Renal pelvis (tissue), 12 donors: ENCODE data around the gene FAM72A. TPM values are rescaled to one million over a fixed set of nuclear protein-coding genes. Genes with fewer than 3 reads are reported as not detected.
"Not testable (repeated sequence)": the region's sequence is repeated elsewhere in the genome, so short reads cannot be mapped to it uniquely, and the experiment has no call there.

Experiments
- DNase-seq: peaks from one replicate; pipeline ENCODE4 v3.0.0-alpha.2; 2013
- long read RNA-seq, 16 experiments: transcript quantifications; one replicate each; lab custom pipeline, GENCODE V29; 2026
- polyA plus RNA-seq, 3 donors: library from polyadenylated mRNA; unstranded; fragments of 120-200 nt; gene quantifications; one replicate each; pipeline ENCODE4 v1.2.1, GENCODE V29; 2013; ENCODE audit not compliant: insufficient read length in 3 of 3

FAM72A gene
- 1 to 10 TPM; 4.8 to 6.6 (median 6.1) TPM for polyA plus RNA-seq
- long read RNA-seq, donor 1 = 0 reads
- long read RNA-seq, donor 2, partial matches to known transcripts = 0 of 4 reads
- long read RNA-seq, donor 2, other reads (novel, unspliced or antisense) = 0 of 4 reads
- long read RNA-seq, donor 3, partial matches to known transcripts = 0 of 1 reads
- long read RNA-seq, donor 3, other reads (novel, unspliced or antisense) = 0 of 1 reads
- long read RNA-seq, donor 4, partial matches to known transcripts = 0 of 1 reads
- long read RNA-seq, donor 4, other reads (novel, unspliced or antisense) = 0 of 1 reads
- long read RNA-seq, donor 5 = 0 reads
- long read RNA-seq, donor 6 = 0 reads
- long read RNA-seq, donor 7, partial matches to known transcripts = 0 of 5 reads
- long read RNA-seq, donor 7, other reads (novel, unspliced or antisense) = 0 of 5 reads
- long read RNA-seq, donor 8, partial matches to known transcripts = 0 of 1 reads
- long read RNA-seq, donor 8, other reads (novel, unspliced or antisense) = 0 of 1 reads
- long read RNA-seq, donor 9, partial matches to known transcripts = 0 of 1 reads
- long read RNA-seq, donor 9, other reads (novel, unspliced or antisense) = 0 of 1 reads
- long read RNA-seq, donor 10, partial matches to known transcripts = 16 of 17 reads
- long read RNA-seq, donor 10, other reads (novel, unspliced or antisense) = 0 of 17 reads
- long read RNA-seq, donor 11, partial matches to known transcripts = 0 of 1 reads
- long read RNA-seq, donor 11, other reads (novel, unspliced or antisense) = 0 of 1 reads
- long read RNA-seq, donor 12, partial matches to known transcripts = 0 of 2 reads
- long read RNA-seq, donor 12, other reads (novel, unspliced or antisense) = 0 of 2 reads
- long read RNA-seq, donor 13 = 0 reads
- long read RNA-seq, donor 14 = 0 reads
- long read RNA-seq, donor 15, partial matches to known transcripts = 0 of 5 reads
- long read RNA-seq, donor 15, other reads (novel, unspliced or antisense) = 0 of 5 reads
- long read RNA-seq, donor 16, partial matches to known transcripts = 0 of 1 reads
- long read RNA-seq, donor 16, other reads (novel, unspliced or antisense) = 0 of 1 reads

DNA sequence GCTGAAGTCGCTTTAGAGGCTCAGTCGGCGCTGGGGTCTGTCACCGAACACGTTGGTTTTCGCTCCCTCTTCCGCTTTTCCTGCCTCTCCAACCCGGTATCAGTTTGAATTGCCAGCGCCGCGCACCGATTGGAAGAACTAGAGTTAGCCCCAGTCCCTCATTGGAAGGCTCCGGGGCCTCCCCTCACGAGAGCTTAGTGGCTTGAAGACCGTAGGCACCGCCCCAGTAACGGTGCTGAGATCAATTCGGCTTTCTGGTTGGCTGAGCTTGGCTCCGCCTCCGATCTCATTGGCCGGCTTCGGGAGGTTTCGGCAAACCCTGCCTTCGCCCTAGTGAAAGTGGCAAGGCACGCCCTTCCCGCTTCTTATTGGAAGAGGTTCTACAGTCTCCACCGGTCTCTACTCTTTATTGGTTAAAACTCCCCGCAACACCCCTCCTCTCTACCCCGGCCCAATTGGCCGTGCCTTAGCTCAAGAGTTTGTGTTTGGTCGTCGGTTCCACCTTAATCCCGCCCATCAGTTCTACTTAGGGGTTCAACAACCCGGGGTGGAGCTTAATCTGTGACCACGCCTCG, at the start of gene FAM72A:
Gene FAM72A, minus strand, starts transcription at position 51 of the 575 bp plus-strand sequence. CDS start 814 bp downstream, outside the sequence.
- DNase-seq = peak; percentile 99

DNA sequence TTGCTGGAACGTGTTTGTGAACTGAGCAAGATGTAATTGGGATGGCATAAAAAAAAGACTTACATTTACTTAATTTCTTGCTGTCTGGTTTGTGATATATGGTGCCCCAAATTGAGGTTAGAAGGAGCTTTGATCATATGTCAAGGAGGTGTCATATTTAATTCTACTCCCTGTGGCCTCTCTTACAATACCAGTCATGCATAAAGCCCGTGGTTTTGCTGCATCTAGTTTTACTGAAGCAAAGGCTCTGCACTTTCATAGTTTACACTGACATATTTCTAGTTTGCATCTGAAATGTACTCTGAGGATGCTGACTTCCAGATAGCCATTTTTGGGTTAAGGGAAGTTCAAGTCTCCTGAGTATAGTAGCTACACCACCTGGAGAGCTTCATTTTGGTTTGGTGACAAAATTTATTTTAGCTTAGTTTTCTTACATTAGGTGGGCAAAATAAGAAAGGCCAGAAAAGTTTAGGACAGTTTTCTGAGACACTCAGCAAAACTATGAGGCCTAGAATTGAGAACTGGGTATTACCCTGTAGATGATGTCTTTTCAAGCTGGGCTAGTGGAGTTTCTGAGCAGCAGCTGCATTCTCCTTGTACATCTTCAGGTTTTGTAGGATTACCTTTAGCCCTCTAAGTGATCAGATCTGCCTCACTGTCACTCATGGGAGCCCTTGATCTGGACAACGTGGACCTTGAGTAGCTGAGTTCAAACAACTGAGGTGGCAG, 48.5 kb upstream of the FAM72A start:
- DNase-seq = not testable (repeated sequence)

DNA sequence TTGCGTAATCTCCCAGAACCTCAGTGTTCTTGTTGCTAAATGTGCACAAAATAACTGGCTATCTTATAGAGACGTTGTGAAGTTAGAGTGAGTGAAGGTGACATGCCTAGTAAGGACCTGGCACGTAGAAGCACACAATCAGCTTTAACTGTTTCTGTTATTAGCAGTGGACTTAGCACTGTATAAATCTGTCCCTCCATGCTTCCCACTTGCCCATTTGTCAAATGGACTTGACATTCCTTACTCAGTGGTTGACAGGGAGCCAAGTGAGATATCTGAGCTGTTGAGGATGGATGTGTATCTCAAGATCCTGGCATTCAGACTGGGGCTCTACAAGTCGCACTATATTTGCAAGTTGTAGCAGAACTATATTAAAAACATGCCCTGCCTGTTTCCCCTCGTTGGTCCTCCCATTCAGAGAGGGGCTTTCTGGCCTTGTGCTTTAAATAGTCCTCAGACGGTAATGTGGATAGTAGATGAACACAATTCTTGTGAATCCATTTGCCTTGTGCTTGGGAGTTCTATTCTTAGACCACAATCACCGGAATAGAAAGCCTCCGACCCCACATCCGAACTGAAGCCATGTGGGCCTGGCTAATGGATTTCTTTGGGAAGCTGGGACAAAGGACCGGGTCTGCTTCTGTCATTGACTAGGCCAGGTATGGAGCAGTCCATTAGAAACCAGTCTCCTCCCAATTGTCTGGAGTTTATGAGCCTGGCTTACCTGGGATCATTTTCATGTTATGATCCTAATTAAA, 43.7 kb upstream of the FAM72A start:
- not testable (repeated sequence) for DNase-seq

DNA sequence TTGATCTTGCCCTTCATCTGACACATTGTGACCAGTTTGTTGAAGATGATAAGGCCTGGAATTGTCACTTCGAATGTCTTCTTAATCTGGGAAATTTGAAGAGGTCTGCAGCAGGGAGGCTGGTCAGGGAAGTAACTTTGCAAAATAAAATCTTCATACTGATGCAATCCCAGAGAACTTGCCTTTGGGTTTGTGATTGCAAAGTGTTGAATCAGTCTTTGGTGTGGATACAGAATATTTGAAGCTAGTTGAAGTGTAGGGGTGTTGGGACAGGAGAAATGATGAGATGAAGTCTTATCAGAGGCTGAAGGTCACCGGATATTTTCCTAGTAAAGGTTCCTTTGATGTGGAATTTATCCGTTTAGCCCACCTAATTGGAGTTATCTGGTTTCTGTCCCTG, 42.8 kb upstream of the FAM72A start:
- DNase-seq = not testable (repeated sequence)

DNA sequence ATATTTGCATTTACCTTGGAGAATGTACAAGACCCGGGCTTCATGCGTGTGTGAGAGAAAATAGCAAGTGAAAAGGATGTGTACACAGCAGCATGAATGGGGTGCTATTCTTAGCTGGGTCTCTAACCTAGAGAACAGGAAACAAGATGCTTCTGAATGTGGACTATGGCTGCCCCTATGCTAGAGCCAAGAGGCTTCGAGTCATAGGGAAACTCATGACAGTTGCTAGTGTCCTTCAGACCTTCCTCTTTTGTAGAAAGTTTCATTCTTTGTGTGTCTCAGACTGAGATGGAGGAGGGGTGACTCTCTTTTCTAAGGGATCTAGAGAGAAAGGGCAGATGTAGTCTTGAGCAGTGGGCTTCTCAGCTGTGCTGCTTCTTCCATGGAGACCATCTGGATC, 40.7 kb upstream of the FAM72A start:
- DNase-seq = not testable (repeated sequence)

DNA sequence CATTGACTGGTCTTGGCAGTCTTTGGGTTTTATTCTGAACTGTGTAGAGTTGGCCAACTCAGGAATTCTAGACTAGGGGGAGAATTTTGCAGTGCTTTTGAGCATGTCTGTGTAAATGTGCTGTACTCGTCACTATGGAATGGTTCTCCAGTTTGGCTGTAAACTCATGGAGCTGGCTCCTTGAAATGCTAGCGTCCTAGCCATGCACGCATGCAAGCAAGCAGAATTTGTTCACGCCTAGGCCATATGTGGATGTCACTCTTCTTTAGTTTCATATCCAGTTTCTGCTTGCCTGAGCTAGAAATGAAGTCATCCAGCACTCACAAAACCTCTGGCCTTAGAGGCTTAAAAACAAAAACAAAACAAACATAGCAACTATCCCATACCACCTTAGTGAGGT, 37.6 kb upstream of the FAM72A start:
- not testable (repeated sequence) for DNase-seq

DNA sequence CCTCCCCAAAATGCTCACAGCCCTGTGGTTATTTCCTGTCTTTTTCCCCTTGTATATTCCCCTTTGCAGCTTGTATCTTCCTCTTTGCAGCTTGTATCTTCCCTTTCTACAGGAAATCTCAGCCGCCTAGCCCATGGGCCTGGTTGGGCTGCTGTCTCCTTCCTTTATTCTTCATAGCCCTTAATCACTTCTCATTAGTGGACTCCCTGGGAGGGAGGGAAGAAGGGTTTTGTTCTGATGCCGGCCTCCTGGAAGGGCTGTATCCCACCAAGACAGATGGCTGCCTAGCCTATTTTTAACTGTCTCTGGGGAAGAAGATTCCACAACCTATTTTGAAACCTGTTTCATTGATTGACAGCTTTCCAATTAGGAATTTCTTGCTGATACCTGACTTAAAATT, 32.6 kb upstream of the FAM72A start:
- not testable (repeated sequence) for DNase-seq

DNA sequence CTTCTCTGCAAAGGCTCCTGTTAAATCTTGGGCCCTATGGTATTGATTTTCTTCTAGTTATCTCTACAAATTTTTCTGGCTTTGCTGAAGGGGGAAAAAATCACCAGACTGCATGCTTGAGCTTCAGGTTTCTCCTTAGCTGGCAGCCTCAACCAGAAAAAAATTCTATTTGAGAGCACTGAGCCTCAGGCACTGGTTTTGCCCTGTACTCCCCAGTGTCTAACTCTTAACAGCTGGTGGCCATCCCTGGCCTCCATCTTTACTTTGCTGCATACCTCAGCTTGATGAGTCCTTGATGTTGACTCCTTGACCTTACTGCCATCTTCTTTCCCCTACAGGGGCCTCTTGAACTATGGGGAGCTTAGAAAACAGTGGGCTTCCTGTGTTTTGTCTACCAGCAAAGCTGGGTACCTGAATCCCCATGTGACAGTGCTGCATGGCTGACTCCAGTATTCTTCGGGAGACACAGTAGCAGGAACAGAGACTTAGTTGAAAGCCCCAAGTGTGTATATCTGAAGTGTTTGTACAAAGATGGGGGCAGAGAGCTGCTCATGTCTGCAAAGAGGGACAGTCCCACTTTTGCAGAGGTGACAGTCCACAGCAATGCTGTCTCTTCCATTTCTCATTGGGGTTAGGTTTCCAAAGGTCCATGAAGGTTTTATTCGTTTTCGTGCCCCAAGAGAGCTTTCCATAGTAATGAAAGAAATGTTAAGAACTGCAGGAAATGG, 31.7 kb upstream of the FAM72A start:
- DNase-seq = not testable (repeated sequence)

DNA sequence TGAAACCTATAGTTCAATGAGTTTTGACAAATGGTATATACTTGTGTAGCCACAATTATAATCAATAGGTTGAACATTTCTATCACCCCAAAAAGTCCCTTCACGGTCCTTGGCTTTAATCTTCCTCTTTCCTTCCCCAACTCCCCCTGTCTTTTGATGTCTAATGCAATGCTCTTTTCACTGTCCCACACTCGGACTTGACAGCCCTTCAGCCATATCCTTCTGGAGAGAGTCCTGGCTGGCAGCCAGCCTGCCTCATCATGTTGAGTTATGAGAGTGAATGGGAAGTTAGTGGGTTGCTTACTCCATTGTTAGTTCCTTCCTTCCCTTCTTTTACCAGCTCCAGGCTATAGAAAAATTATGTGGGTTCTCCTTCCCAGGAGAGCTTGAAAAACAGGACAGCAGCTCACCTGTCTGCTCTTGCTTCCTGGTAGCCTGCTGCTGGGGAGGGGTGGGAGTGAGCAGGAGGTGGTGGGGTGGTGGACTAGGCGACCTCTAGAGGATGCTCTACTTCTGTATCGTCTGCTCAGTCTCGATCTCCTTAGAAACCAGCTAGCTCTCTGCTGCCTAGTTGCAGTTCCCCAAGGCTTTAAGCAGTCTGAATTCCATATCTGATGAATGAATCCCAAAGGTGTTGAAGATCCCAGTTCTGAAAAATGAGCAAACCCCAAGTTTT, 30.5 kb upstream of the FAM72A start:
- not testable (repeated sequence) for DNase-seq

DNA sequence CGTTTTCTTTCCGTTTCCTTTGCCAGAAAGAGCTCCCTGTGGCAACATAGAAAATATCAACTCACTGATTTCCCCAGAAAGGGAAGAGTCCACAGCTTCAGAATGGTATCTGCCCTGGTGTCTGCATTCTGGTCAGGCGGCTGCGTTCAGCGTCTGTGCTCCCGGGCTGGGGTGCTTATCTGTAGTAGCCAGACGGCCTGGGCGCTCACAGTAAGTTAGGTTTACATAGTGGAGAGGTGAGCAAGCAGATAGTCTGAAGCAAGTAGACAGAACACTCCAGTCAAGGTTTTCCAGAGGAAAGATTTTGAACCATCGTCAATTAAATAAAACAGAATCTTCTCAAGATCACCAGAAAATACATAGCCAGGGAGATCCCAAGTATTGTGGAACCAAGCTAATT, 29.4 kb upstream of the FAM72A start:
- DNase-seq = not testable (repeated sequence)

DNA sequence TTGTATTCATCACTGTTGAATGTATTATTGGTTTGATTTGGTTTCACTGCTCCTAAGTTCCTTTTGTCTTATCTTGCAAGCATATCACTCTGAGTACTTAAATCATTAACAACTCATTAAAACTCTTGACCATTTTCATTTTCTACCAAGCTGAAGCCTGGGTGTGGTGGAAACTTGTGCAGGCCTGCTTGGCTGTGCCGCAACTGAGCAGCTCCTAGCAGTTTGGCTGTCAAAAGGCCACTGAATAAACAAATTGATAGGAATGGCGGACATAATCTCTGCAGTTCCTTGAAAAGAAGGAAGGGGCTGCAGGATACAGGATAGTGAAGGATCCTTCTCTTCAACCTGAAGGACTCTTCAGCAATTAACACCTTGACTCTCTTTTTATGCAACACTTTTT, 26.6 kb upstream of the FAM72A start:
- DNase-seq = not testable (repeated sequence)

DNA sequence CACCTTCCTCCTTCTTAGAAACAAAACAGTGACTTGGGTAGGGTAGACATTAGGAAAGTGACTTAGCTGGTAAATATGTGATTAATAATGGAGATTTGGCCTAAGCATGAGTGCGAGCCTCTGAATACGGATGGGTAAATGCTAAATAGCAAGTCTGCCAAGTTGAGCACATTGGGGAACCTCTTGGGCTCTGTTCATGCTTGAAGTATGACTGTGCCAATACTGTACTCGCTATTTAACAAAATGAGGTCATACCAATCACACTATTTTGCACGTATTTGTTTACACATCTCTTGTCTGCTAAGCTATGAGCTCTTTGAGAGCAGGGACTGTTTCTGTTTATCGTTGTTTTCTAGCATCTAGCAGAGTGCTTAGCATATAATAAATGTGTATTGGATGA, 24.2 kb upstream of the FAM72A start:
- DNase-seq = not testable (repeated sequence)

DNA sequence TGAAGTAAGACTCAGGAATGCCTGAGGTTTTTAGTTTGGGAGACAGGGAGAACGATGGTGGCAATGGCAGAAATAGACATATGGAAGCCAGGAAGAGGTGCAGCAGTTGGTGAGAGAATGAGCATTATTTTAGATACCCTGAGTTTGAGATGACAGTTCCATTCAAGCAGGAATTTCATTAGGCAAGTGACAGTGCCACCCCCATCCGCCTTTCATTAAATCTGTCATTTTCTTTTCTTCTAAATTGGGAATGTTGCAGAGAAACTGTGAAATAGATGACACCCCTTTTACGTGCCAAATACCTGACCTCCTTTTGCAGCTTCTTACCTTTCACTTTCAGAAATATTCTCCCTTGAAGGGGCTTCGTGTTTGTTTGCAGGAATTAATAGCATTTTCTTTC, 22.7 kb upstream of the FAM72A start:
- DNase-seq = not testable (repeated sequence)

DNA sequence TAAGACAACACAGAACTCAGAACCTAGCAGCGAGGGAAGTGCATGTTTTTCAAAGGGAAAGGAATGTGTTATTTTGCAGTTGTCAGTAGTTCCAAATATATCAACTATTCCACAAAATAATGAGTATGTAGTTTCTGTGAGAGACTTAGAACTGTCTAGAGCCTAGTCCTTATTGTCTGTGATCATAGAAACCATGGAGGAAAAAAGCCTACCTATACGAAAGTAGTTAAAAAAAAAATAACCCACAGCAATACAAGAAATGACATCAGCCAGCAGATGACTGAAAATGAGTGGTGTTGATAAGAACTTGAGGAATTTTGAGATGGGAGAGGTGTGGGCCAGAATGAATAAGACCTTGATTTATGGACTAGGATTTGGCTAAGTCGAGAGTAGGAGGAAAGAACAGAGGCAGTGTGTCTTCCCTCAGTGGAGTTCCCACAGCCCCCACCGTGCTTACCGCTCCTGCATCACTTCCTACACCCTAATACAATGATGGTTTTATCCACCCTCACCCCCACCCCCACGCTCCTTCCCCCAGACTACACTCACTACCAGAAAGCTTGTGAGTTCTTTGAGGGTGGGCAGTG, 21.6 kb upstream of the FAM72A start:
- not testable (repeated sequence) for DNase-seq

DNA sequence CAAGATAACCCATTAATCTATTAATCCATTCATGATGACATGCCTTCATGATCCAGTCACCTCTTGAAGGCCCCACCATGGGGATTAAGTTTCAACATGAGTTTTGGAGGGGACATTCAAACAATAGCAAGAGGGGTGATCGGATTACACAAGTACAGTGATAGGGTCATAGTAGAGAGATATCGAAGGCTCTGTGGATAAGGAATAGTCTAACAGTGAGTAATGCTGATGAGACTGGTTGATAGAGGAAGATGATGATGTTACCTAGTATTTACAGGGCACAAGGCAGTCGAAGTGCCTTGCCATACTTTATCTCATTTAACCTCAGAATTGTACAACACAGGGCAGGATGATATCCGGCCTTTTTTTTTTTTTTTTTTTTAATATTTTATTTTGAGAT, 18.9 kb upstream of the FAM72A start:
- not testable (repeated sequence) for DNase-seq

DNA sequence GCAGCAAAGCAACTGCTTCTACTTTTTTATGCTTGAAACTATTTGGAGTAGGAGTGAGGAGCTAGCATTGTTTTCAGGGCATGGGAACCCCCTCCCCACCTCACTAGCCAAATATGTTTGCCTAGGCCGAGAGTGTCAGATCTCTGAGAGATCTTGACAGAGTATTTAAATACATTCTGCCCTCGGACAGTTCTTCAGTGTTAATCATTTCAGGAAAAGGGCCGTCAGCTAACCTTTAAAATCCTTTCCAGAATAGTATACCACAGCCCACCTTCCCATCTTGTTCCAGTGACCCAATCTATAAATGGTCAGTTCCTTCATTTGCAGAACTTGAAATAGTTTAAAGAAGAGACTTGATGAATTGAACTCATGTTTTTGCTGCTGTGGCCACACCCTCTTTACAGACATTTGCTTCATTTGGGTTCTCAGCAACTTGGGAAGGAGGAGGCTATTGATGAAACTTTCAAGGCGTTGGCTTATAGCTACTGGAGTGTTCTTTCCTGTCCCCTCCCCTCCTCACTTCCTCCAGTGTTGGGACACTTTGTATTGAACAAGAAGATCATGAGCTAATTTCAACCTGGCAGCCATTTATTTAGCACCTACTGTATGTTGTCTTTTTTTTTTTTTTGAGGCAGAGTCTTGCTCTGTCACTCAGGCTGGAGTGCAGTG, 17.8 kb upstream of the FAM72A start:
- DNase-seq = not testable (repeated sequence)

DNA sequence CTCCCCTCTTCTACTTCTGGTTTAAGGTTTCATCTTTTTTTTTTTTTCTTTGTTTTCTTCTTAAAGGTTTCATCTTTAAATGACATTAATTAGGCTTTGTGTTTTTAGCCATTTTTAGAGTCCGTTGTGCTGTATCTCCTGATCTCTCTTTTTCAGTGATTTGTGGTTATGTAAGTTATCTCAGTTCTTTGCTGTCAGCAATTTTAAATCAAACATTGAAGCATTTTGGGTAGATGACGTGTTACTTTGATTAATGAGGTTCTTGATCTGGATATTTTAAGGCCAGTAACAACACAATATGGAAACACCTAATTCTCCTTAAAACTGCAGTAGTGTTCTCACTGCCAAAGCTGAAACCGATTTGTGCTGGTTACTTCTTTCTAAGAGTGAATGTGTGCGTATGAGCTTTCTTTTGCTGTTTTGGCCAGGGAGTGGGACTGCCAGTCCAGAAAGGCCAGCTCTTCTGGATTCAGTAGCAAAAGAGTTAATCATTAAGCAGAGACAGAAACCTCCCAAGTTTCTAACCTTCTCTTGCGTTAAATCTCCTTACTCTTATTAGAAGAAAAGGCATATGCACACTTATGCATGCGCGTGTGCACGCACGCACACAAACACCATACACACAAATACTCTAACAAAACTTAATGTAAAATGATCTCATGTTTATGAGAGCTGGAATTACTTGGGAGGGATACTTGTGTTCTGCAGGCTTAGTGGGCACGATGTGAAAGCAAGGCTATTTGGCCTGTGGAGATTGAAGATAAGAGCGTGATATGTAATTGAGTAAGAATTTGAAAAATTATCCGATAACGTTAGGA, 17.1 kb upstream of the FAM72A start:
- DNase-seq = not testable (repeated sequence)
